ENCODE data around the gene PRCD. TPM values are rescaled to one million over a fixed set of nuclear protein-coding genes. Genes with fewer than 3 reads are reported as not detected.
A peak's percentile ranks its signal among the peaks of the same experiment; 100 is the strongest.

Gene PRCD
- total RNA-seq, 1 donor from 2014 or later: 5.8 TPM

GRCh38 chr17:76586741-76587487, 47.1 kb downstream of the PRCD start:
- DNase-seq (ENCODE audit: low read depth): no peak
- no peak for TF ChIP-seq CTCF (conservative IDR thresholded peaks at IDR 0.05; ENCODE audit: low read depth, low read length)
- H3K4me3 ChIP-seq (ENCODE audit: low read depth, low read length): no peak overlapping the region

- no peak overlapping the region for H3K4me3 ChIP-seq (ENCODE audit: low read depth, low read length)
- TF ChIP-seq CTCF (conservative IDR thresholded peaks at IDR 0.05; ENCODE audit: low read depth, low read length): no peak
- DNase-seq (ENCODE audit: low read depth): no peak
These were observed 48.3 kb downstream of the PRCD start for GRCh38 chr17:76588182-76588581.

GRCh38 chr17:76593384-76593826, 53.6 kb downstream of the PRCD start:
- TF ChIP-seq CTCF (conservative IDR thresholded peaks at IDR 0.05; ENCODE audit: low read depth, low read length): peak; percentile 6
- no peak for DNase-seq (ENCODE audit: low read depth)
- H3K4me3 ChIP-seq (ENCODE audit: low read depth, low read length): no peak overlapping the region

- DNase-seq (ENCODE audit: low read depth): no peak
- no peak overlapping the region for H3K4me3 ChIP-seq (ENCODE audit: low read depth, low read length)
- TF ChIP-seq CTCF (conservative IDR thresholded peaks at IDR 0.05; ENCODE audit: low read depth, low read length): no peak
These were observed 54.1 kb downstream of the PRCD start for GRCh38 chr17:76593959-76594358.

GRCh38 chr17:76594690-76595089, 54.8 kb downstream of the PRCD start:
- no peak overlapping the region for H3K4me3 ChIP-seq (ENCODE audit: low read depth, low read length)
- TF ChIP-seq CTCF (conservative IDR thresholded peaks at IDR 0.05; ENCODE audit: low read depth, low read length): no peak
- DNase-seq (ENCODE audit: low read depth): no peak

Other genes with a start within 250 kb of the PRCD start
- gene QRICH2, start 231.8 kb upstream of the PRCD start, total RNA-seq: 0.69 and 2.0 TPM in 2 replicates
- 57.5 and 63.4 TPM in 2 replicates for gene PRPSAP1, start 186.1 kb upstream of the PRCD start, total RNA-seq
- gene SPHK1, start 155.4 kb upstream of the PRCD start, total RNA-seq: 54.5 and 81.2 TPM in 2 replicates
- gene UBE2O, start 86.9 kb upstream of the PRCD start, total RNA-seq: 15.6 and 23.6 TPM in 2 replicates
- not detected in 2 replicates for gene AANAT, start 72.4 kb upstream of the PRCD start, total RNA-seq
- 35.2 and 101 TPM in 2 replicates for gene RHBDF2, start 38.6 kb upstream of the PRCD start, total RNA-seq
- gene CYGB, start 2.3 kb upstream of the PRCD start, total RNA-seq: 10.2 and 49.9 TPM in 2 replicates
- 1.4 and 2.9 TPM in 2 replicates for gene ST6GALNAC2, start 45.8 kb downstream of the PRCD start, total RNA-seq
- 0.36 and 0.52 TPM in 2 replicates for gene ST6GALNAC1, start 103.7 kb downstream of the PRCD start, total RNA-seq
- 147 and 167 TPM in 2 replicates for gene MXRA7, start 170.9 kb downstream of the PRCD start, total RNA-seq
- 30.2 and 41.2 TPM in 2 replicates for gene JMJD6, start 186.6 kb downstream of the PRCD start, total RNA-seq
- 30.0 and 34.7 TPM in 2 replicates for gene METTL23, start 186.8 kb downstream of the PRCD start, total RNA-seq
- gene SRSF2, start 197.3 kb downstream of the PRCD start, total RNA-seq: 275 and 497 TPM in 2 replicates
- 12.4 and 13.5 TPM in 2 replicates for gene MFSD11, start 198.1 kb downstream of the PRCD start, total RNA-seq